H1 (cell line): ENCODE measurements around the gene IDUA. TPM values are rescaled to one million over a fixed set of nuclear protein-coding genes. Genes with fewer than 3 reads are reported as not detected.

ENCODE experiments used
- CTCF ChIA-PET: fragments of 300-600 bp; sonication (Branson Sonifier 250); formaldehyde crosslinking; loops from one replicate; lab custom pipeline; 2021; ENCODE audit not compliant: partially characterized antibody; lab: Charles Lee
- POLR2A ChIA-PET: fragments of 300-600 bp; sonication (Branson Sonifier 250); formaldehyde crosslinking; loops from one replicate; lab custom pipeline; 2021; ENCODE audit warnings: inconsistent platforms; ENCODE audit not compliant: partially characterized antibody; lab: Charles Lee
- DNase-seq, 2 experiments: peaks; one replicate each; pipeline versions ENCODE4 v3.0.0 to v3.0.0-alpha.2; 2010 to 2022; ENCODE audit warnings: low spot score in 2 of 2, low read depth in 1 of 2, mixed read lengths in 1 of 2
- FAIRE-seq: peaks from 2 replicates; lab custom pipeline; 2011; peaks lifted over from hg19 to GRCh38; lab: Jason Lieb, UNC
- H2AFZ ChIP-seq: 2 replicates; pipeline ENCODE4 v1.8.1; 2012; ENCODE audit warnings: low read length, inconsistent platforms
- H2AK5ac ChIP-seq: 2 replicates; pipeline ENCODE4 v1.6.1; 2013; ENCODE audit warnings: low read depth, low read length
- H2BK120ac ChIP-seq: replicated peaks from 2 replicates; pipeline ENCODE3; 2013; ENCODE audit warnings: low read depth, low read length, inconsistent platforms
- H2BK12ac ChIP-seq: 2 replicates; pipeline ENCODE4 v1.6.1; 2013; ENCODE audit warnings: low read depth, low read length
- H2BK15ac ChIP-seq: 2 replicates; pipeline ENCODE4 v1.6.1; 2013; ENCODE audit warnings: low read length
- H2BK20ac ChIP-seq: 2 replicates; pipeline ENCODE4 v1.6.1; 2013; ENCODE audit warnings: low read length
- H2BK5ac ChIP-seq: 2 replicates; pipeline ENCODE4 v1.6.1; 2013; ENCODE audit warnings: low read depth, low read length
- H3K14ac ChIP-seq: 2 replicates; pipeline ENCODE4 v1.6.1; 2013; ENCODE audit warnings: inconsistent platforms; ENCODE audit not compliant: insufficient read length
- H3K18ac ChIP-seq: 2 replicates; pipeline ENCODE4 v1.6.1; 2013; ENCODE audit warnings: low read length; ENCODE audit errors: extremely low read depth
- H3K23ac ChIP-seq: 2 replicates; pipeline ENCODE4 v1.6.1; 2013; ENCODE audit warnings: inconsistent platforms; ENCODE audit not compliant: insufficient read length
- H3K23me2 ChIP-seq: 2 replicates; pipeline ENCODE4 v1.6.1; 2013; ENCODE audit warnings: low read depth, low read length
- H3K27ac ChIP-seq: 2 replicates; pipeline ENCODE4 v1.6.1; 2011; ENCODE audit warnings: low read depth, low read length, inconsistent platforms
- H3K27me3 ChIP-seq, 4 experiments: replicated peaks in 1 of 4; 1 replicate in 1 of 4; 2 replicates in 3 of 4; pipeline versions ENCODE4 v1.6.1 to v1.8.1; 2011 to 2013; ENCODE audit warnings: low read length in 3 of 4, mild to moderate bottlenecking in 3 of 4, inconsistent platforms in 2 of 4, mixed read lengths in 2 of 4, moderate library complexity in 1 of 4; ENCODE audit not compliant: control insufficient read depth in 3 of 4, insufficient read depth in 3 of 4; ENCODE audit errors: extremely low read depth in 1 of 4
- H3K36me3 ChIP-seq, 4 experiments: 2 replicates each; pipeline versions ENCODE4 v1.6.1 to v1.8.1; 2011 to 2013; ENCODE audit warnings: mild to moderate bottlenecking in 4 of 4, low read length in 3 of 4, moderate library complexity in 2 of 4, control low read depth in 1 of 4, inconsistent platforms in 1 of 4; ENCODE audit not compliant: insufficient read depth in 4 of 4, control insufficient read depth in 2 of 4
- H3K4ac ChIP-seq: replicated peaks from 2 replicates; pipeline ENCODE3; 2013; ENCODE audit warnings: low read length, low read depth, mixed read lengths, inconsistent platforms; ENCODE audit not compliant: insufficient read length
- H3K4me1 ChIP-seq, 4 experiments: replicated peaks in 1 of 4; 1 replicate in 1 of 4; 2 replicates in 3 of 4; pipeline versions ENCODE4 v1.6.1 to v1.8.1; 2011 to 2013; ENCODE audit warnings: low read length in 3 of 4, inconsistent platforms in 2 of 4, mixed read lengths in 1 of 4; ENCODE audit not compliant: insufficient read depth in 4 of 4, control insufficient read depth in 3 of 4
- H3K4me2 ChIP-seq, 2 experiments: 2 replicates each; pipeline versions ENCODE4 v1.6.1 to v1.8.1; 2011 to 2013; ENCODE audit warnings: low read depth in 2 of 2, low read length in 2 of 2, control low read depth in 1 of 2, inconsistent platforms in 1 of 2, mild to moderate bottlenecking in 1 of 2; ENCODE audit not compliant: insufficient read depth in 1 of 2
- H3K4me3 ChIP-seq, 4 experiments: fragments of 200-600, 300-600 bp in 1 of 4; sonication (generic), shearing (Covaris generic), sonication (Bioruptor Twin) in 1 of 4; 2 replicates each; pipeline versions ENCODE4 v1.5.1 to v1.8.1; 2011 to 2016; ENCODE audit warnings: low read length in 4 of 4, low read depth in 3 of 4, control low read depth in 2 of 4, inconsistent platforms in 2 of 4, mild to moderate bottlenecking in 2 of 4, mixed read lengths in 1 of 4, moderate library complexity in 1 of 4; ENCODE audit not compliant: insufficient read depth in 2 of 4; ENCODE audit errors: extremely low read depth in 1 of 4
- H3K56ac ChIP-seq: replicated peaks from 2 replicates; pipeline ENCODE3; 2013; ENCODE audit warnings: low read depth, mild to moderate bottlenecking, mixed read lengths, low read length, inconsistent platforms; ENCODE audit not compliant: insufficient read length
- H3K79me1 ChIP-seq: 2 replicates; pipeline ENCODE4 v1.6.1; 2013; ENCODE audit warnings: low read depth, low read length, control low read depth
- H3K79me2 ChIP-seq, 2 experiments: 2 replicates each; pipeline versions ENCODE4 v1.6.1 to v1.8.1; 2012 to 2013; ENCODE audit warnings: low read length in 2 of 2, mild to moderate bottlenecking in 2 of 2, inconsistent platforms in 1 of 2; ENCODE audit not compliant: insufficient read depth in 2 of 2, control insufficient read depth in 1 of 2
- H3K9ac ChIP-seq, 4 experiments: replicated peaks in 1 of 4; 1 replicate in 1 of 4; 2 replicates in 3 of 4; pipeline versions ENCODE4 v1.6.1 to v1.8.1; 2011 to 2013; ENCODE audit warnings: low read depth in 3 of 4, low read length in 3 of 4, control low read depth in 2 of 4, mild to moderate bottlenecking in 2 of 4, moderate library complexity in 2 of 4, inconsistent platforms in 1 of 4; ENCODE audit errors: extremely low read depth in 1 of 4
- H3K9me3 ChIP-seq, 2 experiments: 2 replicates each; pipeline versions ENCODE4 v1.6.1 to v1.8.1; 2012 to 2013; ENCODE audit warnings: mild to moderate bottlenecking in 2 of 2, moderate library complexity in 2 of 2, control low read depth in 1 of 2, inconsistent platforms in 1 of 2, low read depth in 1 of 2, low read length in 1 of 2, mixed read lengths in 1 of 2; ENCODE audit not compliant: insufficient read depth in 2 of 2
- H4K20me1 ChIP-seq, 2 experiments: replicated peaks in 1 of 2; 2 replicates each; pipeline versions ENCODE3 to v1.8.1; 2011 to 2013; ENCODE audit warnings: inconsistent platforms in 2 of 2, low read length in 2 of 2, mild to moderate bottlenecking in 1 of 2; ENCODE audit not compliant: insufficient read depth in 2 of 2, control insufficient read depth in 1 of 2
- H4K5ac ChIP-seq: 2 replicates; pipeline ENCODE4 v1.6.1; 2013; ENCODE audit warnings: low read length, low read depth, mixed read lengths, inconsistent platforms; ENCODE audit not compliant: insufficient read length
- H4K8ac ChIP-seq: 2 replicates; pipeline ENCODE4 v1.8.0; 2013; ENCODE audit warnings: mild to moderate bottlenecking, moderate library complexity, low read length, inconsistent platforms; ENCODE audit not compliant: insufficient read depth; ENCODE audit errors: extremely low read depth
- H4K91ac ChIP-seq: replicated peaks from 2 replicates; pipeline ENCODE3; 2013; ENCODE audit warnings: low read length, mixed read lengths, inconsistent platforms; ENCODE audit not compliant: insufficient read length
- GABPA ChIP-seq: IDR thresholded peaks from 2 replicates; pipeline ENCODE4 v1.6.1; 2011; ENCODE audit warnings: mild to moderate bottlenecking, low read length, moderate library complexity, borderline replicate concordance; ENCODE audit not compliant: insufficient read depth
- NANOG ChIP-seq: IDR thresholded peaks from 2 replicates; pipeline ENCODE4 v1.6.1; 2011; ENCODE audit warnings: low read length, low read depth, mild to moderate bottlenecking, inconsistent platforms; ENCODE audit not compliant: insufficient read depth, poor library complexity, severe bottlenecking
- WGBS, 2 experiments: shearing (Covaris generic) in 1 of 2; methylation state at CpG; one replicate each; pipeline versions ENCODE4 v1.1.6 to v1.1.7; 2013 to 2015; ENCODE audit warnings: low lambda C conversion rate in 2 of 2, mixed read lengths in 2 of 2, inconsistent platforms in 1 of 2, low coverage in 1 of 2, missing lambda C conversion rate in 1 of 2; ENCODE audit not compliant: insufficient replicate concordance in 2 of 2, insufficient coverage in 1 of 2, insufficient read length in 1 of 2; ENCODE audit errors: extremely low coverage in 1 of 2, missing lambda C conversion rate in 1 of 2; 5-methylcytosine and 5-hydroxymethylcytosine counted together
- polyA plus RNA-seq, 7 experiments: library from polyadenylated mRNA; depleted of rRNA in 3 of 7; stranded (reverse) in 5 of 7; unstranded in 2 of 7; fragments of >200 nt in 5 of 7; fragments of 200-250 nt in 2 of 7; gene quantifications; 1 replicate in 5 of 7; 2 replicates in 1 of 7; 4 replicates in 1 of 7; pipeline versions ENCODE4 v1.2.1 to v1.2.3, GENCODE V29; 2011 to 2013; ENCODE audit warnings: missing spikeins in 2 of 7, mixed read lengths in 2 of 7
- total RNA-seq: library from RNA; stranded (reverse); fragmentation: NEBNext Ultra II Directional; extraction: Animal tissue kit (Norgen Biotek cat#: 25700); gene quantifications from 2 replicates; pipeline ENCODE4 v1.2.1, GENCODE V29; 2021

The IDUA gene
- total and polyA plus RNA-seq, 2 of the 8 experiments (the other 6 are each of a cell fraction or from before 2014, with no cell fraction given), result 2.8 to 4.8 TPM

GRCh38 chr4:963276-964225, 23.3 kb upstream of the IDUA start:
- 96% methylated on average over 34 of the region's 39 CpGs; no CpG with 5 or more reads in 1 of the 2 experiments for WGBS, 2 experiments

More at GRCh38 chr4:963276-964225, 23.3 kb upstream of the IDUA start:
- Histone ChIP-seq H3K4me1 (peaks cover 0 to 4% (median 1%) of the 10 kb centered on the region in 4 experiments; a peak in 3 of 7 replicates), H3K4ac (no peak overlapping the region), H3K23ac (no peak overlapping the region), H4K91ac (no peak overlapping the region), H3K4me2 (no peak overlapping the region), H4K20me1 (peaks cover 0 to 10% of the 10 kb centered on the region in 2 experiments), H4K5ac (no peak overlapping the region), H3K36me3 (no peaks in the 10 kb centered on the region), H2BK12ac (no peak overlapping the region), H3K27me3 (peaks cover 8 to 11% (median 10%) of the 10 kb centered on the region in 4 experiments; a peak in 6 of 7 replicates), H2AK5ac (no peak overlapping the region), H2BK15ac (no peak overlapping the region), H3K23me2 (peaks cover 6% of the 10 kb centered on the region; the same call in 1 of the 2 replicates), H3K9ac (no peak overlapping the region), H2BK5ac (no peak overlapping the region), H3K9me3 (no peaks in the 10 kb centered on the region), H3K56ac (no peak overlapping the region), H3K79me1 (no peaks in the 10 kb centered on the region), H4K8ac (peak overlapping the region; percentile 92; the same call in 1 of the 2 replicates), H2BK120ac (no peak overlapping the region), H3K14ac (no peak overlapping the region), H3K4me3 (no peak overlapping the region), H3K18ac (no peak overlapping the region), H2AFZ (no peak overlapping the region), H2BK20ac (no peak overlapping the region), H3K79me2 (no peaks in the 10 kb centered on the region), H3K27ac (no peak overlapping the region)
- ChIA-PET CTCF (interaction anchor here (0.6 to 1.7 kb wide), 6 partner anchors 18 to 273 kb away, joined by 3 to 4 read pairs (median 3); partner anchors contain the start of genes IDUA and SLC26A1), POLR2A (no interaction called here)
- TF ChIP-seq NANOG (no peak), GABPA (no peak)
- DNase-seq, result no peak
- no peak for FAIRE-seq
